Placental epithelial cell (primary cell): ENCODE measurements around the gene TUBGCP6. TPM values are rescaled to one million over a fixed set of nuclear protein-coding genes. Genes with fewer than 3 reads are reported as not detected.

Experiments used
- total RNA-seq: library from RNA; depleted of rRNA; stranded (reverse); fragments of >200 nt; gene quantifications from 2 replicates; pipeline ENCODE4 v1.2.3, GENCODE V29; 2012

TUBGCP6 gene, protein sequence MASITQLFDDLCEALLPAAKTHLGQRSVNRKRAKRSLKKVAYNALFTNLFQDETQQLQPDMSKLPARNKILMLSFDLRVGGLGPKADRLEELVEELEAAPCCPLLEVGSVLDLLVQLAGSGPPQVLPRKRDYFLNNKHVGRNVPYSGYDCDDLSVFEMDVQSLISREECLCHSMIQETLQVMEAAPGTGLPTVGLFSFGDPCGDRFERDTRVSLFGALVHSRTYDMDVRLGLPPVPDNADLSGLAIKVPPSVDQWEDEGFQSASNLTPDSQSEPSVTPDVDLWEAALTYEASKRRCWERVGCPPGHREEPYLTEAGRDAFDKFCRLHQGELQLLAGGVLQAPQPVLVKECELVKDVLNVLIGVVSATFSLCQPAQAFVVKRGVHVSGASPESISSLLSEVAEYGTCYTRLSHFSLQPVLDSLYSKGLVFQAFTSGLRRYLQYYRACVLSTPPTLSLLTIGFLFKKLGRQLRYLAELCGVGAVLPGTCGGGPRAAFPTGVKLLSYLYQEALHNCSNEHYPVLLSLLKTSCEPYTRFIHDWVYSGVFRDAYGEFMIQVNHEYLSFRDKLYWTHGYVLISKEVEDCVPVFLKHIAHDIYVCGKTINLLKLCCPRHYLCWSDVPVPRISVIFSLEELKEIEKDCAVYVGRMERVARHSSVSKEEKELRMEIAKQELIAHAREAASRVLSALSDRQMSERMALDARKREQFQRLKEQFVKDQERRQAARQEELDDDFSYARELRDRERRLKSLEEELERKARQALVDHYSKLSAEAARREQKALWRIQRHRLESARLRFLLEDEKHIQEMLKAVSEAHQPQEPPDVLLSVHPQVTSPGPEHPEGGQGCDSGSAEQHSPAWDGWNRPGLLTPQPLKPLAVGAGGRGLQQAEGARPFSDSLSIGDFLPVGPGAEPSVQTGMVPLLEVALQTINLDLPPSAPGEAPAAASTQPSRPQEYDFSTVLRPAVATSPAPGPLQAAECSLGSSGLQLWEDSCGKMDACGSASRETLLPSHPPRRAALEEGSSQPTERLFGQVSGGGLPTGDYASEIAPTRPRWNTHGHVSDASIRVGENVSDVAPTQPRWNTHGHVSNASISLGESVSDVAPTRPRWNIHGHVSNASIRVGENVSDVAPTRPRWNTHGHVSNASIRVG (N-terminal part only)
- 34.5 and 44.2 TPM in 2 replicates for total RNA-seq

DNA sequence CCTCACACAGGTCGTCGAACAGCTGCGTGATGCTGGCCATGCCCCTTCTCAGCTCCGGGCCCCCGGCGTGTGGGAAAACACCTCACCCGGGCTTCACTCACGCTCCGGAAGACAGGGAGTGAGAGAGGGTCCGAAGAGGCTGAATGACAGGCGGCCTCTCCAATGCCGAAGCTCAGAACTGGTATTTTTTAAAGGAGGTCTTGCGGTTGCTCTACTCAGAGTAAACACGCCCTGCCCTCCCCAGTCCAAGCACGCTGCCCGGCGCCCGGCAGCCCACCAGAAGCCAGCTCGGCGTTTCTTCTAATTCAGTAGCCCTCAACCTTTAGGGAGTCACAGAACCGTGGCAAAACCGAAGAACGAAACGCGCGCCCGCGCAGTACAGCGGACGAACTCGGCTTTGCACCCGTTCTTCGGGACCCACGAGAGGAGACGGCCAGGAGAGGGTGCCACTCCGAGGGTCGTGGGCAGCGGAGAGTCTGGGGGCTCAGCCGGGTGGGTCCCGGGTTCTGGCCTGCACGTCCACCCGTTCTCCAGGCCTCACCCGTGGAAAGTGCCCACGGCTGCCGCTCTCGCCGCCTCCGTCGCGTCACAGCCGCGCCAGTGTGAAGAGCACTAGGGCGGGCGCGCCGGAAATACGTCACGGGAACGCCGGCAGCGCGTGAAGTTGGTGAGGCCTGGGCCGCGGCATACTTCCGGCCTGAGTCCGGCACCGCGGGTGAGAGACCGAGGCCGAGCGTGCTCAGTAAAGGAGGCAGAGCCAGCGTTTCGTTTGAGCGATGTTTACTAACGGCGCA, at the start of gene TUBGCP6:
Gene TUBGCP6, minus strand, starts transcription at position 604 of the 794 bp plus-strand sequence. Its CDS starts 564 bp downstream, at position 40.

DNA sequence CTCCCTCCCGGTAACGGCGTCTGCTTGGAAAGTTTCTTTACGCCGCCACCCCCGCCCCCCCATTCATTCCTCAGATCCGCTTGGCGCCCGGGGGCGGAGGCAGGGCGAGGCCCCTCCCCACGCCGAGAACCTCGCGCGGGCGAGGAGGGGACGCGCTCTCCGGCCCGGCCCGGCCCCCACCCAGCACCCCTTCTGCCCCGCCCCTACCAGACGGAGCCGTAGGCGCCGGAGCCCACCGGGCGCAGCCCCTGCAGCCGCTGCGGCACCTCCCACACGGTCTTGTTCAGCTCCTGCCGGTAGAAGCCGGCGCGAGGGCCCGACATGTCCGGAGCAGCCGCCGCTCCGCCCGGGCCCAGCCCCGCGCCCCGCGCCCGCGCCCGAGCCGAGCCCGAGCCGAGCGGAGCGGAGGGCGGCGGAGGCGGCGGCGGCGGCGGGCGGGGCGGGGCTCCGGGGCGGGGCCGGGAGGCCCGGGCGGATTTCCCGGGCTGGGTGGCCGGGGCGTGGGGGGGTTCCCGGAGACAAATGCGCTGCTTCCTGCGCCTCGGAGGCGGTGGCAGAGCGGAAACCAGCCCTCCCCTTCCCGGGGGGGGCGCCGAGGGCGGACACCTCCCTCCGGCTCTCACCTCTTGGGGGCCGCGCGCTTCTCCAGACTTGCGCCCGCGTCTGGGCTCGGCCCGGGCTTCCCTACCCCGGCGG, 25.3 kb upstream of the TUBGCP6 start, which contains the start of gene MAPK11:
Gene MAPK11, minus strand, starts transcription at position 411 of the 696 bp plus-strand sequence. Its CDS starts 88 bp downstream, at position 323.

DNA sequence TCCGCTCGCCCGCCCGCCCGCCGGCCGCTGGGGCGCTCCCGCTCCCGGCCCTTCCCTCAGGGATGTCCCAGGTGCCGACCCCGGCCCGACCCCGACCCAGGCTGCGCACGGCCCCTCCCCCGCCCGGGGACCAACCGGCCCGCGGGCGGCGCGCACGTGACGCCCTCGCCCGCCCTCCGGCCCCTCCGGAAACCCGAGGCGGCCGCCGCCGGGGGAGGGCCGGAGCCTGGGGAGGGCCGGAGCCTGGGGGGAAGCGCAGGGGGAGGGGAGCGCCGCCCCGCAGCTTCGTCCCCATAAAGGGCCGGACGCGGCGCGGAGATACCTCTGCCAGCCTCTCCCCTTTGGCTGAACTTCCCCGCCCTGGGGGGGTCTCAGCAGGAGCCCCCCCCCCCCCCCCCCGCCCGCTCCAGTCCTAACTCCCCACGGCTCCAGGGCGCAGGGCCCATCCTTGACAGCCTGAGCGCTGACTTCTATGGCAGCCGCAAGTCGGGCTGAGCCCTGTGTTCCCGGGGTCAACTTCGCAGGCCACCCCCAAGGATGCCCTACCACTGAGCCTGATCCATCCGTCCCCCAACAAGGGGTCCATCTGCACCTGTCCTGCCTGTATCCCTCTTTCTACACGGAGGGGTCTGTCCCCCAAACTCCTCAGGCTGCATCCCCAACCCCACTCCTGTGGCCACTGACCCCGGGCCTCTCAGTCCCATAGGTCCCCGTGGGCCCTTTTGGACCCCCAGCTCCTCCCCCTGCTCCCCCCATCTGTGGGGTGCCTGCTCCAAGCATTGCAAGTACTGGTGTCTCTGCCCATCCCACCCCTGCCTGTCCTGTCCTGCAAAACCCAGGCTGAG, 17.0 kb upstream of the TUBGCP6 start, which contains the start of gene MAPK12:
Gene MAPK12, minus strand, starts transcription at position 69 of the 845 bp plus-strand sequence. CDS start 174 bp downstream, outside the sequence.

DNA sequence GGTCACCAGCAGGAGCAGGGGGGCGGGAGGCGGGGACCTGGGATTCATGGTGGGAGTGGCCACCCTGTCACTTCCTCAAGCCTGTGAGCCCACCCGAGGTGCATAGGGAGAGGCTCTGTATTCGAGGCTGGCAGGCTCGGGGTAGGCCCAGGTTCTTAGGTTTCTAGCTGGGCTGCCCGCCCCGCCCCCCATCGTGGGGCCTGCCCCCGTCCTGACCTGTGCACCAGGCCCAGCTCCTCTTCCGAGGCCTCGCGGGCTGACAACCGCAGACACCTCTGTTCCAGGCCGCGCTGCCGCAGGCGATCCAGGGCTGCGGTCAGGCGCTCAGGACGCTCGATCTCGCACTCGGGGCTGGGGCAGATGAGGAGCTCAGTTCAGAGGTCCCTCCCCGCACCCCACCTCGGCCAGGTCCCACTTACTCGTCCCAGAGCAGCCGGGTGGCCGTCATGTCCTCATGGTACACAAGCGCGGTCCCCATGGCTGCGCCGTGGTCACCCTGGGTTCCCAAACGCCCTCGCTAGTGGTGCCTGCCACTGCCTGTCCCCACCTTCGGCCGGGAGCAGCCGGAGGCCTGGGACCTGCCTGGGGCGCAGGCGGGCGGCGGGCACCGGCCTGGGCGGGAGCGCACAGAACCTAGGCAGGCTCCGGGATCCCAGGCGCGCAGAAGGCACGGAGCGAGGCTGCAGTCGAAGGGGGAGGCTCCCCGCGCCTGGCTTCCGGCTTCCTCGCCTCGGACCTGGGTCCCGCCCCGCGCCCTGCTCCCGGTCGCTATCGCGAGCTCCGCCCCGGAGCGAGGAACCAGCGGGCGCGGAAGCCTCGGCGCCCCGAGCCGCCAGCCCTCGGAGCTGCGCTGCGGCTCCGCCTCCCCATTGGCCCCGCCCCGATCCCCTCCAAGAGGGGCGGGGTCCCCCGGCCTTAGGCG, 6.0 kb upstream of the TUBGCP6 start, which contains the start of gene HDAC10:
Gene HDAC10, minus strand, starts transcription at position 711 of the 922 bp plus-strand sequence. Its CDS starts 233 bp downstream, at position 478.

DNA sequence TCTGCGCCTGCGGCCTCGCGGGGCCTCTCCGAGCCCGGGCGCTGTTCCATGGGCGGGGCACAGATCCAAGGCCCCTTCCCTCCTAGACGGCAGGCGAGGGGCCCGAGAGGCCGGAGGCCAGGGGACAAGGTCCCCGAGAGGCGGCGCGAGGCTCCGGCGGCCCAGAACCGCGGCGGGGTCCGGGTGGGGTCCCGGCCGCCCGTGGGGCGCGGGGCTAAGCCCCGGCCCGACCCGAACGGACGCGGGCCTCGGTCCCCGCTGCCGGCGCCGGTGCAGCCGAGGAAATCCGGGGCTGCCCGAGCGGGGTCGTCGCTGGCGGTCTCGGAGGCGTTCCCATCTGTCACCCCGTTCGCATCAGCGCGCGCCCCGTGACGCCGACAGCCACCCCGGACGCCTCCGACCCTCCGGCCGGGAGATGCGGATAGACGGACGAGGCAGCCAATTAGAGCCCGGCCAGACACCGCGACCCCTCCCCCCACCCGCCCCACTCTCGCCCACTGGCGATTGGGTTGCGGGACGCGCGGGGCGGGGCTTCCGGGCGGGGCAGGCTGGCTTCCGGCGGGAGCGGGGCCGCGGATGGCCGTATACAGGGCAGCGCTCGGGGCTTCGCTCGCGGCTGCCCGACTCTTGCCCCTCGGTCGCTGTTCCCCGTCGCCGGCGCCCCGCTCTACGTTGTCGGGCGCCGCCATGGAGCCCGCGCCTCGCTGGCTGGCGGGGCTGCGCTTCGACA, 44.2 kb downstream of the TUBGCP6 start, which contains the start of gene SELENOO:
Gene SELENOO, plus strand, starts transcription at position 551 of the 730 bp plus-strand sequence. Its CDS starts 26 bp downstream, at position 577.

DNA sequence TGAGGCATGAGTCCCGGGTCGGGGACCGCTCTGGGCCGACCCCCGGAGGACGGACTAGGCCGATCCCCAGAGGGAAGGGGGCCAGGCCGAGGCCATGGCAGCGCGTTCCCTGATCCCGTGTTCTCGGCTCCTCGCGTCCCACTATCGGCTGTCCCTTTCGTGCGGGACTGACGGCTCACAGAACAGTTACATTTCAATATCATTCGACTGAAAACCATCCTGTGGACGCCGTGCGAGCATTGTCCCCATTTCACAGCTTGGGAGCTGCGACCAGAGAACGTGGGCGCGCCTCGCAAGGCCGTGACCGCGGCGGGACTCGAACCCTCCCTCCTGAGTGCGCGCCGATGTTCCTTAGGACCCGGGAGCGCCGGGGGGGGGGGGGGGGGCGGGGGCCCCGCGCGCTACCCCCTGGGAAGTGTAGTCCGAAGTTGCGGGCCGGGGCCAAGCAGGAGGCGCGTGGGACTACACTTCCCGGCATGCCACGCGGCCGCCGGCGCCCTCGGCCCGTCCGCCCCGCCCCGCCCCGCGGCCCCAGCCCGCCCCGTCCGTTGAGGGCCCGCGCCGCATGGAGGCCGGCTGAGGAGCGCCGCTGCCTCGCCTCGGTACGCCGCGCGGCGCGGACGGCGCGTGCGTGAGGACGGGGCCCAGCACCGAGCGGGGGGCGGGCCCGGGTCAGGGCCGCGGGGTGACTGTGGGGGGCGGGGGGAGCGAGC, 59.3 kb downstream of the TUBGCP6 start, which contains the start of gene TRABD:
Gene TRABD, plus strand, starts transcription at position 539 of the 713 bp plus-strand sequence. CDS start 7,148 bp downstream, outside the sequence.

DNA sequence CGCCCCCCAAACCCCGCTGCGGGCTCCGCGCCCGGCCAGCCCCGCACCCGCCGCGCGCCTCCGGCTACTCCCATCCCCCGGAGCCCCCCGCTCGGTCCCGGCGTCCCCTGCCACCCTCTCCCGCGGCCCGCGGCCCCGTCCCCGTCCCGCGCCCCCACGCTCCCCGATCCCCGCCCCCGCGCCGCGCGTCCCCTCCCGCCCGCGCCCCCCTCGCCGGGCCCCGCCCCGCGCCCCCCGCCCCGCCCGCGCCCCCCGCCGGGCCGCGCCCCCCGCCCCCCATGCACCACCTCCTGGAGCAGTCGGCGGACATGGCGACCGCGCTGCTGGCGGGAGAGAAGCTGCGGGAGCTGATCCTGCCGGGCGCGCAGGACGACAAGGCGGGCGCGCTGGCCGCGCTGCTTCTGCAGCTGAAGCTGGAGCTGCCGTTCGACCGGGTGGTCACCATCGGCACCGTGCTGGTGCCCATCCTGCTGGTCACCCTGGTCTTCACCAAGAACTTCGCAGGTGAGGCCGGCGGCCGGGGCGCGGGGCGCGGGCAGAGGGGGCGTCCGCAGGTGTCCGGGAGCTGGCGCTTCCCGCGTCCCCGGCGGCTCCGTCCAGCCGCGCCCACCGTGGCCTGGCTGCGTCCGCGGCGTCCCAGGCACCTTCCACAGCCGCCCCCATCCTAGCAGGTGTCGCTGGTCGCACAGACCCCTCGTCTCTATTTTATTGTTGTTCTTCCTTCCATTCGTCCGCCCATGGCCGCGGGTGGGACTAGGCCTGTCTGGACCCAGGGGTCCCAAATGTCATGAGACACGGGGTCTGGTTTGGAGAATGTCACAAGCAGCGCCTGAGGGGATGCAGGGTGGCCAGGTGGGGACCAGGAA, 74.1 kb downstream of the TUBGCP6 start, which contains the start of gene PANX2:
Gene PANX2, plus strand, starts transcription at position 279 of the 866 bp plus-strand sequence. Its CDS starts 0 bp downstream, at position 279.

Other genes with a start within 250 kb of the TUBGCP6 start
- gene IL17REL, start 232.3 kb downstream of the TUBGCP6 start, total RNA-seq: not detected in 2 replicates
- not detected in 2 replicates for gene TTLL8, start 186.7 kb downstream of the TUBGCP6 start, total RNA-seq
- gene MLC1, start 159.6 kb downstream of the TUBGCP6 start, total RNA-seq: under 0.01 TPM in 2 replicates
- 0.11 and 0.39 TPM in 2 replicates for gene MOV10L1, start 155.0 kb downstream of the TUBGCP6 start, total RNA-seq
- gene PANX2, start 74.3 kb downstream of the TUBGCP6 start, total RNA-seq: under 0.01 and 0.22 TPM in 2 replicates
- gene TRABD, start 59.1 kb downstream of the TUBGCP6 start, total RNA-seq: 34.2 and 42.7 TPM in 2 replicates
- gene SELENOO, start 44.0 kb downstream of the TUBGCP6 start, total RNA-seq: 20.4 and 26.8 TPM in 2 replicates
- gene HDAC10, start 6.2 kb upstream of the TUBGCP6 start, total RNA-seq: 28.7 and 34.9 TPM in 2 replicates
- gene MAPK12, start 16.7 kb upstream of the TUBGCP6 start, total RNA-seq: 3.4 and 7.9 TPM in 2 replicates
- gene MAPK11, start 25.4 kb upstream of the TUBGCP6 start, total RNA-seq: 2.3 and 2.7 TPM in 2 replicates
- 146 and 180 TPM in 2 replicates for gene PLXNB2, start 62.6 kb upstream of the TUBGCP6 start, total RNA-seq
- 2.6 and 6.3 TPM in 2 replicates for gene DENND6B, start 82.0 kb upstream of the TUBGCP6 start, total RNA-seq
- gene PPP6R2, start 98.3 kb upstream of the TUBGCP6 start, total RNA-seq: 64.7 and 65.6 TPM in 2 replicates
- 82.1 and 112 TPM in 2 replicates for gene SBF1, start 230.0 kb upstream of the TUBGCP6 start, total RNA-seq
- 0.79 and 2.1 TPM in 2 replicates for gene ADM2, start 236.5 kb upstream of the TUBGCP6 start, total RNA-seq
- gene MIOX, start 241.8 kb upstream of the TUBGCP6 start, total RNA-seq: not detected in 2 replicates